Heart right ventricle (tissue), 16 donors: ENCODE results near the gene ABCB6. TPM values are rescaled to one million over a fixed set of nuclear protein-coding genes. Genes with fewer than 3 reads are reported as not detected.
A peak's percentile ranks its signal among the peaks of the same experiment; 100 is the strongest.

Experiments
- ATAC-seq, 8 donors: fragments of 200-7000 bp; cut with Tn5 transposase; one replicate each; pipeline ENCODE4 v1.9.1; 2020; ENCODE audit warnings: mild to moderate bottlenecking in 8 of 8, moderate library complexity in 8 of 8, moderate number of reproducible peaks in 1 of 8
- DNase-seq, 2 donors: peaks; one replicate each; pipeline ENCODE4 v3.0.0-alpha.2; 2020
- H3K27ac ChIP-seq, 10 donors: fragments of 200-600 bp; sonication (generic) in 2 of 10; one replicate each; pipeline versions ENCODE4 v1.5.0 to v1.8.0; 2020 to 2022; ENCODE audit warnings: mild to moderate bottlenecking in 3 of 10
- H3K27me3 ChIP-seq, 7 donors: fragments of 200-600 bp; one replicate each; pipeline ENCODE4 v1.8.0; 2021 to 2022; ENCODE audit warnings: mild to moderate bottlenecking in 2 of 7
- H3K36me3 ChIP-seq, 9 donors: fragments of 200-600 bp; sonication (generic) in 1 of 9; one replicate each; pipeline versions ENCODE4 v1.5.0 to v1.8.0; 2020 to 2022; ENCODE audit warnings: mild to moderate bottlenecking in 2 of 9
- H3K4me1 ChIP-seq, 9 donors: fragments of 200-600 bp; sonication (generic) in 1 of 9; one replicate each; pipeline versions ENCODE4 v1.5.0 to v1.8.0; 2020 to 2022; ENCODE audit warnings: mild to moderate bottlenecking in 4 of 9
- H3K4me3 ChIP-seq, 10 donors: fragments of 200-600 bp; sonication (generic) in 2 of 10; one replicate each; pipeline versions ENCODE4 v1.5.0 to v1.8.0; 2020 to 2022; ENCODE audit warnings: mild to moderate bottlenecking in 7 of 10, moderate library complexity in 2 of 10
- H3K9me3 ChIP-seq, 11 donors: fragments of 200-600 bp in 10 of 11; sonication (generic) in 2 of 11; one replicate each; pipeline versions ENCODE4 v1.5.0 to v1.8.0; 2013 to 2022; ENCODE audit warnings: mild to moderate bottlenecking in 2 of 11, control low read depth in 1 of 11, moderate library complexity in 1 of 11
- CTCF ChIP-seq, 9 donors: fragments of 200-600 bp; sonication (generic) in 2 of 9; IDR thresholded peaks; one replicate each; pipeline versions ENCODE4 v1.5.0 to v1.8.0; 2021 to 2022; ENCODE audit warnings: antibody characterized with exemption in 9 of 9, mild to moderate bottlenecking in 5 of 9, moderate library complexity in 1 of 9
- WGBS, 2 donors: extraction: QIAGEN DNeasy Blood & Tissue Kit; methylation state at CpG; one replicate each; pipeline ENCODE4 v1.1.7; 2013; ENCODE audit warnings: inconsistent platforms in 1 of 2; 5-methylcytosine and 5-hydroxymethylcytosine counted together
- intact Hi-C, 10 donors: fragments of 100-400 bp; cut with DNase I; formaldehyde crosslinking; loops; one replicate each; pipeline versions ENCODE4 v1.11.1 to v1.14.2; 2022
- polyA plus RNA-seq, 2 donors: library from polyadenylated mRNA; stranded (reverse); fragments of 200-250 nt; gene quantifications; one replicate each; pipeline ENCODE4 v1.2.3, GENCODE V29; 2013
- total RNA-seq, 10 donors: library from RNA; stranded (reverse); fragmentation: NEBNext Ultra II Directional in 3 of 10; extraction: Animal tissue kit (Norgen Biotek cat#: 25700) in 3 of 10; gene quantifications; one replicate each; pipeline versions ENCODE4 v1.2.1 to v1.2.4, GENCODE V29; 2021 to 2023
- donor health status: Arrhythmogenic right ventricular cardiomyopathy.
- donor health status: ischemic (EF 13 %, LVEDD 7.1; RV severe dilation, severe dysfunction).
- donor health status: healthy with polysubstance abuse.
- donor health status: DM: no; HTN: yes; CAD: no.
- donor health status: DM: no; HTN: no; CAD: no.
- donor health status: ischemic (EF 25% LVEDD 6.9; RV normal size, moderate dysfunction).
- donor health status: ischemic (EF 25% LVEDD 5.7; RV mildly dilated, moderate dysfunction).
- donor health status: healthy.
- donor health status: DM: yes; HTN: yes; CAD: no.
- donor health status: Ischemic cardiomyopathy.
- donor health status: ischemic (EF 35%, LVEDD 5.7; RV mildly dilated, moderate dysfunction).
- donor health status: nonischemic (EF 11% LVEDD 7.7; RV severe dilation, severe dysfunction).
- donor health status: DM: yes; HTN: yes; CAD: no.
- donor health status: PGD.
- donor health status: ischemic (EF 29% LVEDD 5.4; RV normal size, mild dysfunction).
- donor health status: nonischemic (EF 23%, LVEDD 6.1; RV moderate dilation, normal function).

The ABCB6 gene
- total and polyA plus RNA-seq, 12 donors: 9.8 to 34.0 (median 18.5) TPM

- 37 to 43% methylated on average over 6 of the region's 6 CpGs for WGBS, 2 donors
- H3K4me1 ChIP-seq: peaks cover 18 to 50% (median 38%) of the 10 kb centered on the region in 9 donors
- DNase-seq: no peak
- intact Hi-C loops: loop anchor here in 1 of 10 donors (2.0 kb wide), 1 partner anchor 50 kb away; no protein-coding TSS in a partner anchor
- peak overlapping the region; percentile 74 to 96 (median 85) for H3K4me3 ChIP-seq
- peak overlapping the region; percentile 49 to 99 (median 95) for H3K27ac ChIP-seq
- no peak for TF ChIP-seq CTCF (IDR thresholded peaks at IDR 0.05)
- no peak for ATAC-seq
- H3K36me3 ChIP-seq: peaks cover 0 to 30% (median 0%) of the 10 kb centered on the region in 9 donors
- H3K27me3 ChIP-seq: no peaks in the 10 kb centered on the region
- H3K9me3 ChIP-seq: no peaks in the 10 kb centered on the region
Measured at GRCh38 chr2:219244789-219245147, 26.0 kb upstream of the ABCB6 start.

- Histone ChIP-seq H3K27me3 (no peaks in the 10 kb centered on the region), H3K36me3 (peaks cover 0 to 36% (median 4%) of the 10 kb centered on the region in 9 donors), H3K4me3 (peak overlapping the region in 5 of 10 donors; percentile 2 to 45 (median 27)), H3K4me1 (peaks cover 8 to 36% (median 25%) of the 10 kb centered on the region in 9 donors), H3K27ac (peak overlapping the region in 1 of 10 donors; percentile 57), H3K9me3 (no peaks in the 10 kb centered on the region)
- no peak for ATAC-seq
- peak in 1 of 2 donors; percentile 29 for DNase-seq
- TF ChIP-seq CTCF (IDR thresholded peaks at IDR 0.05): no peak
- 35 to 46% methylated on average over 28 of the region's 28 CpGs for WGBS, 2 donors
- intact Hi-C loops: no loop called here
Measured at GRCh38 chr2:219243291-219243761, 24.6 kb upstream of the ABCB6 start.

GRCh38 chr2:219234331-219234730, 15.6 kb upstream of the ABCB6 start:
- ATAC-seq (no peak), DNase-seq (no peak)
- WGBS, 2 donors: 68 to 87% methylated on average over 3 of the region's 3 CpGs
- H3K4me3 ChIP-seq: no peak overlapping the region
- H3K4me1 ChIP-seq: peaks cover 7 to 29% (median 13%) of the 10 kb centered on the region in 9 donors
- no peaks in the 10 kb centered on the region for H3K9me3 ChIP-seq
- no peak overlapping the region for H3K27ac ChIP-seq
- H3K27me3 ChIP-seq: no peaks in the 10 kb centered on the region
- intact Hi-C loops: no loop called here
- H3K36me3 ChIP-seq: peaks cover 8 to 82% (median 47%) of the 10 kb centered on the region in 9 donors
- no peak for TF ChIP-seq CTCF (IDR thresholded peaks at IDR 0.05)

- peak in 5 of 8 donors; percentile 10 to 33 (median 17) for ATAC-seq
- H3K36me3 ChIP-seq: peaks cover 4 to 65% (median 41%) of the 10 kb centered on the region in 9 donors
- peaks cover 15 to 49% (median 32%) of the 10 kb centered on the region in 9 donors for H3K4me1 ChIP-seq
- 0% methylated on average over 24 of the region's 24 CpGs for WGBS, 2 donors
- no peak for DNase-seq
- no peaks in the 10 kb centered on the region for H3K27me3 ChIP-seq
- no peak for TF ChIP-seq CTCF (IDR thresholded peaks at IDR 0.05)
- H3K4me3 ChIP-seq: peak overlapping the region; percentile 73 to 91 (median 82)
- intact Hi-C loops: no loop called here
- peak overlapping the region; percentile 89 to 99 (median 96) for H3K27ac ChIP-seq
- H3K9me3 ChIP-seq: no peaks in the 10 kb centered on the region
Measured at GRCh38 chr2:219230059-219230540, 11.3 kb upstream of the ABCB6 start.
